DND-41 (cell line): Measurements from ENCODE around the gene PRCC.

Source experiments
- ATAC-seq: fragments of 200-7000 bp; cut with Tn5 transposase; 3 replicates; pipeline ENCODE4 v1.9.1; 2021; ENCODE audit warnings: low read depth; ENCODE audit not compliant: insufficient read depth
- DNase-seq: peaks from one replicate; pipeline ENCODE4 v3.0.0-alpha.2; 2020
- H2AFZ ChIP-seq: 2 replicates; pipeline ENCODE4 v1.6.0; 2012; ENCODE audit warnings: low read depth, low read length
- H3K27ac ChIP-seq: 2 replicates; pipeline ENCODE4 v1.5.1; 2012; ENCODE audit warnings: low read length, inconsistent platforms
- H3K27me3 ChIP-seq: fragments of 200-600 bp; sonication (generic); 2 replicates; pipeline ENCODE4 v1.6.0; 2012; ENCODE audit warnings: low read length, mild to moderate bottlenecking, inconsistent platforms; ENCODE audit not compliant: insufficient read depth, poor library complexity
- H3K36me3 ChIP-seq: 2 replicates; pipeline ENCODE4 v1.5.1; 2012; ENCODE audit warnings: low read length, inconsistent platforms; ENCODE audit not compliant: insufficient read depth
- H3K4me1 ChIP-seq: 2 replicates; pipeline ENCODE4 v1.5.1; 2012; ENCODE audit warnings: mild to moderate bottlenecking, low read length; ENCODE audit not compliant: insufficient read depth
- H3K4me2 ChIP-seq: 2 replicates; pipeline ENCODE4 v1.6.0; 2012; ENCODE audit warnings: mild to moderate bottlenecking, moderate library complexity, low read length, inconsistent platforms; ENCODE audit not compliant: insufficient read depth
- H3K4me3 ChIP-seq, 2 experiments: fragments of 200-600 bp in 1 of 2; shearing (Covaris generic) in 1 of 2; 2 replicates each; pipeline ENCODE4 v1.5.1; 2012 to 2016; ENCODE audit warnings: inconsistent platforms in 2 of 2, low read length in 2 of 2, mild to moderate bottlenecking in 2 of 2, low read depth in 1 of 2, moderate library complexity in 1 of 2
- H3K79me2 ChIP-seq: 2 replicates; pipeline ENCODE4 v1.6.0; 2012; ENCODE audit warnings: low read length, inconsistent platforms; ENCODE audit not compliant: insufficient read depth
- H3K9ac ChIP-seq: 2 replicates; pipeline ENCODE4 v1.6.0; 2012; ENCODE audit warnings: low read depth, mild to moderate bottlenecking, inconsistent platforms, low read length, moderate library complexity
- H3K9me3 ChIP-seq: 2 replicates; pipeline ENCODE4 v1.5.1; 2012; ENCODE audit warnings: low read length, moderate library complexity, mild to moderate bottlenecking, inconsistent platforms; ENCODE audit not compliant: insufficient read depth, severe bottlenecking
- H4K20me1 ChIP-seq: 2 replicates; pipeline ENCODE4 v1.6.0; 2012; ENCODE audit warnings: low read length; ENCODE audit not compliant: insufficient read depth
- CTCF ChIP-seq: IDR thresholded peaks from 2 replicates; pipeline ENCODE4 v1.5.1; 2012; ENCODE audit warnings: borderline replicate concordance, low read length, moderate library complexity, mild to moderate bottlenecking; ENCODE audit not compliant: poor library complexity, severe bottlenecking; ENCODE audit errors: extremely low read depth
- EZH2 ChIP-seq: IDR thresholded peaks from 3 replicates; pipeline ENCODE4 v1.6.1; 2012; ENCODE audit warnings: borderline replicate concordance, low read depth, mild to moderate bottlenecking, moderate library complexity, low read length, inconsistent platforms; ENCODE audit not compliant: severe bottlenecking

The PRCC gene

GRCh38 chr1:156840898-156841279 lies 73.6 kb downstream of the PRCC start:
- Histone ChIP-seq H3K4me1 (no peaks in the 10 kb centered on the region), H3K9ac (no peak overlapping the region), H4K20me1 (peaks cover 10% of the 10 kb centered on the region), H3K79me2 (no peaks in the 10 kb centered on the region), H3K9me3 (no peaks in the 10 kb centered on the region), H3K36me3 (no peaks in the 10 kb centered on the region), H3K27me3 (peaks cover 7% of the 10 kb centered on the region), H3K4me2 (no peak overlapping the region), H3K27ac (no peak overlapping the region), H3K4me3 (no peak overlapping the region), H2AFZ (no peak overlapping the region)
- ATAC-seq (no peak), DNase-seq (no peak)
- TF ChIP-seq CTCF (no peak), EZH2 (no peak)

DNA sequence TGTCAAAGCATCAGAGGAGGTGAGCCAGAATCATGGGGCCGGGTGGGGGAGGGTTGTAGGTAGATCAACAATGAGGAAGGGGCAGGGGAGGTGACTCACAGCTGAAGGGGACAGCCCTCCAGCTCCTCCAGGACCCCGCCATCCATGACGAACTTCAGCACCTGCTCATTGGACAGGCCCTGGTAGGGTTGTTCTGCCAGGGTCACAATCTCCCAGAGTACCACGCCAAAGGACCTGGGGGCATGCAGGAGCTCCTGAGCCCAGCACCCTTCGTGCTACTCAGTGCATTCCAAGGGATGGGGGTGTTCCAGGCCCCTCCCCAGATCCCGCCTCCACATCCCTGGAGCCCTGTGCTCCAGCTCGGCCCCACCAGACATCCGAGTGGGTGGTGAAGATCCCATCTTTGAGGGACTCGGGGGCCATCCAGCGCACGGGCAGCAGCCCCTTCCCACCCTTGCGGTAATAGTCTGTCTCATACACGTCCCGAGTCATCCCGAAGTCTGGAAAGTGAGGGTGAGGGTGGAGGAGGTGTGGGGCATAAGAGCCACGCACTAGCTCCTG lies 74.0 kb downstream of the PRCC start:
- Histone ChIP-seq H3K27ac (no peak overlapping the region), H4K20me1 (peaks cover 10% of the 10 kb centered on the region), H3K9me3 (no peaks in the 10 kb centered on the region), H3K4me3 (no peak overlapping the region), H3K4me2 (no peak overlapping the region), H3K36me3 (no peaks in the 10 kb centered on the region), H3K4me1 (no peaks in the 10 kb centered on the region), H3K79me2 (no peaks in the 10 kb centered on the region), H3K9ac (no peak overlapping the region), H2AFZ (no peak overlapping the region), H3K27me3 (peaks cover 5% of the 10 kb centered on the region)
- DNase-seq = no peak
- ATAC-seq = no peak
- TF ChIP-seq CTCF (no peak), EZH2 (no peak)

- no peaks in the 10 kb centered on the region for H3K79me2 ChIP-seq
- ATAC-seq = no peak
- H3K27me3 ChIP-seq = peaks cover 5% of the 10 kb centered on the region
Measured at GRCh38 chr1:156842618-156843300, 75.4 kb downstream of the PRCC start.

More at GRCh38 chr1:156842618-156843300, 75.4 kb downstream of the PRCC start:
- H3K27ac ChIP-seq = no peak overlapping the region
- no peak overlapping the region for H2AFZ ChIP-seq
- TF ChIP-seq EZH2 (no peak), CTCF (no peak)
- H4K20me1 ChIP-seq = peaks cover 10% of the 10 kb centered on the region
- no peaks in the 10 kb centered on the region for H3K9me3 ChIP-seq
- H3K36me3 ChIP-seq = no peaks in the 10 kb centered on the region
- H3K9ac ChIP-seq = no peak overlapping the region
- H3K4me3 ChIP-seq = no peak overlapping the region
- DNase-seq = no peak
- no peak overlapping the region for H3K4me2 ChIP-seq
- no peaks in the 10 kb centered on the region for H3K4me1 ChIP-seq
